HepG2 (cell line): Measurements from ENCODE around the gene CHCHD6. TPM values are rescaled to one million over a fixed set of nuclear protein-coding genes. Genes with fewer than 3 reads are reported as not detected.

Experiments used
- ATAC-seq: fragments of 200-7000 bp; cut with Tn5 transposase; 3 replicates; pipeline ENCODE4 v1.9.1; 2020; ENCODE audit warnings: mild to moderate bottlenecking, moderate library complexity
- BruUV-seq: library from RNA; stranded (reverse); fragments of 400-500 nt; replicated peaks from 2 replicates; lab custom pipeline; 2021; lab: Mats Ljungman, UMichigan
- CTCF ChIA-PET: fragments of 300-600 bp; formaldehyde crosslinking; extraction: SDS; loops from one replicate; lab custom pipeline; 2021; ENCODE audit warnings: low total read pairs, inconsistent platforms, low intra/inter-chr PET ratio; lab: Yijun Ruan, JAX
- POLR2A ChIA-PET: fragments of 350-600 bp; sonication (Branson Sonifier 250); formaldehyde crosslinking; loops from one replicate; lab custom pipeline; 2020; ENCODE audit warnings: antibody characterized with exemption, inconsistent platforms; lab: Yijun Ruan, JAX
- DNase-seq: peaks from one replicate; pipeline ENCODE4 v3.0.0-alpha.2; 2015; ENCODE audit warnings: low spot score
- FAIRE-seq: peaks from 3 replicates; lab custom pipeline; 2011; peaks lifted over from hg19 to GRCh38; lab: Jason Lieb, UNC
- H2AFZ ChIP-seq: one replicate; pipeline ENCODE4 v1.6.1; 2011; ENCODE audit warnings: low read length, inconsistent platforms
- H3K27ac ChIP-seq: fragments of 300-600 bp; 3 replicates; pipeline ENCODE4 v1.8.0; 2011; ENCODE audit warnings: mixed run types, mild to moderate bottlenecking, mixed read lengths, low read length, inconsistent platforms; ENCODE audit not compliant: insufficient read depth; ENCODE audit errors: extremely low read length
- H3K27me3 ChIP-seq, 2 experiments: fragments of 200-600 bp in 1 of 2; 2 replicates in 1 of 2; 3 replicates in 1 of 2; pipeline versions ENCODE4 v1.6.0 to v1.8.0; 2011; ENCODE audit warnings: low read length in 2 of 2, mild to moderate bottlenecking in 2 of 2, moderate library complexity in 2 of 2, inconsistent platforms in 1 of 2; ENCODE audit not compliant: insufficient read depth in 2 of 2, control insufficient read depth in 1 of 2
- H3K36me3 ChIP-seq, 2 experiments: fragments of 200-600 bp in 1 of 2; replicated peaks in 1 of 2; 2 replicates in 1 of 2; 3 replicates in 1 of 2; pipeline versions ENCODE4 v1.5.1 to v1.8.0; 2011; ENCODE audit warnings: low read length in 2 of 2, inconsistent platforms in 1 of 2; ENCODE audit not compliant: insufficient read depth in 2 of 2, control insufficient read depth in 1 of 2
- H3K4me1 ChIP-seq: 2 replicates; pipeline ENCODE4 v1.5.1; 2012; ENCODE audit warnings: low read length, inconsistent platforms; ENCODE audit not compliant: insufficient read depth
- H3K4me2 ChIP-seq: 2 replicates; pipeline ENCODE4 v1.6.0; 2011; ENCODE audit warnings: low read depth, low read length, inconsistent platforms
- H3K4me3 ChIP-seq, 3 experiments: fragments of 200-600 bp in 1 of 3; sonication (generic), shearing (Covaris generic) in 1 of 3; replicated peaks in 1 of 3; 2 replicates each; pipeline ENCODE4 v1.5.1; 2011 to 2016; ENCODE audit warnings: low read length in 3 of 3, inconsistent platforms in 2 of 3, low read depth in 2 of 3, mild to moderate bottlenecking in 2 of 3, control low read depth in 1 of 3, mixed read lengths in 1 of 3; ENCODE audit not compliant: insufficient read depth in 1 of 3
- H3K79me2 ChIP-seq: one replicate; pipeline ENCODE4 v1.6.1; 2011; ENCODE audit warnings: low read length, inconsistent platforms; ENCODE audit not compliant: insufficient read depth
- H3K9ac ChIP-seq: 2 replicates; pipeline ENCODE4 v1.6.0; 2011; ENCODE audit warnings: mild to moderate bottlenecking, low read depth, low read length, inconsistent platforms; ENCODE audit not compliant: insufficient read depth
- H3K9me3 ChIP-seq: 2 replicates; pipeline ENCODE4 v1.5.1; 2012; ENCODE audit warnings: mild to moderate bottlenecking, low read length
- H4K20me1 ChIP-seq: 2 replicates; pipeline ENCODE4 v1.6.0; 2011; ENCODE audit warnings: inconsistent platforms, mild to moderate bottlenecking, low read length, moderate library complexity; ENCODE audit not compliant: insufficient read depth
- CREBL2 ChIP-seq: sonication (generic); formaldehyde crosslinking; IDR thresholded peaks from 2 replicates; pipeline ENCODE4 v1.8.1; 2023; ENCODE audit warnings: missing genetic modification reagents, mild to moderate bottlenecking, borderline replicate concordance
- DNMT1 ChIP-seq: sonication (generic); formaldehyde crosslinking; IDR thresholded peaks from 2 replicates; pipeline ENCODE4 v1.5.1; 2020; ENCODE audit warnings: mild to moderate bottlenecking, missing genetic modification reagents
- GATA4 ChIP-seq: sonication (generic); IDR thresholded peaks from 2 replicates; pipeline ENCODE4 v1.6.1; 2016; ENCODE audit warnings: antibody characterized with exemption, low read depth, borderline replicate concordance
- RFX1 ChIP-seq: fragments of 450-650 bp; IDR thresholded peaks from 2 replicates; pipeline ENCODE4 v1.6.1; 2017
- SRSF4 ChIP-seq: fragments of 200-400 bp; formaldehyde crosslinking; IDR thresholded peaks from one replicate; pipeline ENCODE4 v1.6.1; 2018; ENCODE audit warnings: mild to moderate bottlenecking, low read depth, low read length, moderate library complexity; ENCODE audit not compliant: poor library complexity, severe bottlenecking
- ZNF256 ChIP-seq: sonication (generic); formaldehyde crosslinking; conservative IDR thresholded peaks from 2 replicates; pipeline ENCODE4 v1.4.0; 2020; ENCODE audit warnings: missing genetic modification reagents
- ZNF275 ChIP-seq: sonication (generic); formaldehyde crosslinking; IDR thresholded peaks from 2 replicates; pipeline ENCODE4 v1.8.0; 2022; ENCODE audit warnings: missing genetic modification reagents, mild to moderate bottlenecking, inconsistent platforms, borderline replicate concordance
- ZNF317 ChIP-seq: sonication (generic); formaldehyde crosslinking; IDR thresholded peaks from 2 replicates; pipeline ENCODE4 v1.5.0; 2020; ENCODE audit warnings: mild to moderate bottlenecking, missing genetic modification reagents
- ZNF691 ChIP-seq: sonication (generic); formaldehyde crosslinking; IDR thresholded peaks from 2 replicates; pipeline ENCODE4 v1.4.0; 2020; ENCODE audit warnings: missing genetic modification reagents, low read depth, mild to moderate bottlenecking, borderline replicate concordance
- ZNF713 ChIP-seq: sonication (generic); formaldehyde crosslinking; IDR thresholded peaks from 2 replicates; pipeline ENCODE4 v1.4.0; 2020; ENCODE audit warnings: mild to moderate bottlenecking, missing genetic modification reagents
- WGBS: methylation state at CpG from one replicate; pipeline ENCODE4 v1.1.6; 2017; ENCODE audit warnings: low lambda C conversion rate; 5-methylcytosine and 5-hydroxymethylcytosine counted together
- in situ Hi-C: cut with HindIII; loops from 2 replicates; pipeline ENCODE4 v1.10.0; 2017; ENCODE audit warnings: low pct_unique_long_range_greater_than_20kb; ENCODE audit not compliant: extremely low pct_ligation_motif_present
- intact Hi-C: fragments of 100-400 bp; cut with micrococcal nuclease; formaldehyde crosslinking; loops from one replicate; pipeline ENCODE4 v1.10.0; 2022; ENCODE audit not compliant: unreplicated experiment
- polyA plus RNA-seq, 8 experiments: library from polyadenylated mRNA; depleted of rRNA in 3 of 8; stranded (reverse) in 7 of 8; unstranded in 1 of 8; fragments of >200 nt; fragmentation: Illumina TruSeq in 4 of 8; extraction: Trizol in 4 of 8; gene quantifications; 2 replicates each; pipeline versions ENCODE4 v1.2.1 to v1.2.3, GENCODE V29; 2011 to 2016; ENCODE audit warnings: low read depth in 4 of 8, missing spikeins in 1 of 8, mixed read lengths in 1 of 8; ENCODE audit not compliant: insufficient read depth in 1 of 8
- total RNA-seq, 5 experiments: library from RNA; depleted of rRNA; stranded (reverse); fragments of >200 nt; fragmentation: Illumina TruSeq; extraction: Trizol; gene quantifications; 2 replicates each; pipeline ENCODE4 v1.2.3, GENCODE V29; 2016; ENCODE audit warnings: low read depth in 1 of 5
- TF ChIP-seq, protein P1 (sequence below): IDR thresholded peaks from 2 replicates; pipeline ENCODE4 v1.4.0; 2020; ENCODE audit warnings: mild to moderate bottlenecking, missing genetic modification reagents
- TF ChIP-seq, protein P2 (sequence below): sonication (generic); formaldehyde crosslinking; IDR thresholded peaks from 2 replicates; pipeline ENCODE4 v1.5.0; 2020; ENCODE audit warnings: missing genetic modification reagents
- TF ChIP-seq, protein P3 (sequence below): sonication (generic); formaldehyde crosslinking; IDR thresholded peaks from 2 replicates; pipeline ENCODE4 v1.4.0; 2020; ENCODE audit warnings: missing genetic modification reagents
- TF ChIP-seq, protein P4 (sequence below): sonication (generic); formaldehyde crosslinking; IDR thresholded peaks from 2 replicates; pipeline ENCODE4 v1.5.1; 2020; ENCODE audit warnings: missing genetic modification reagents, mild to moderate bottlenecking, borderline replicate concordance

Gene CHCHD6
- total and polyA plus RNA-seq, 2 of the 13 experiments (the other 11 are each of a cell fraction or from before 2014, with no cell fraction given): 20.3 to 20.8 TPM

DNA sequence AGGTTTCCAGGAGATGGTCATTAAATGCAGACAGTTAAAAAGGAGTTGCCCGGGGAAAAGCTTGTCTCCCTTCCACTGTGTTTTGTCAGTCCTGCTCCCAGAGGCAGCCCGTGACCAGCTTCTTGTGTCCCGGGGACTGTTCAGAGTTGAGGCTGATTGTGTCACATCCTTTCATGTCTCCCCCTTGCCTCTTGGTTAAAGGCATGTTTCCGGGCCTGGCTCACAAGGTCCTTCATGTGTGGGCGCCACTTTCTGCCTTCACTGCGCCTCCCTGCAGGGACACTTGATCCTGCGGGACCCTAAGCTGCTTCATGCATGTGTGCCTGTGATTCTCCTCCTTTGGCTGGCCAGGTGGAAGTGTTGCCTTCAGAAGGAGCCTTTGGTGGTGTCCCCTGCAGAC lies 9.2 kb downstream of the CHCHD6 start:
- WGBS: 96% methylated on average over 7 of the region's 7 CpGs
- Histone ChIP-seq H3K4me3 (no peak overlapping the region), H3K36me3 (peaks cover 0 to under 1% of the 10 kb centered on the region in 2 experiments; a peak in 1 of 5 replicates), H3K79me2 (peaks cover 11% of the 10 kb centered on the region), H3K27ac (no peak overlapping the region), H2AFZ (no peak overlapping the region), H3K4me1 (peaks cover 9% of the 10 kb centered on the region), H3K9me3 (no peaks in the 10 kb centered on the region), H3K9ac (no peak overlapping the region), H4K20me1 (no peaks in the 10 kb centered on the region; the same call in 1 of the 2 replicates), H3K27me3 (no peaks in the 10 kb centered on the region), H3K4me2 (no peak overlapping the region)
- BruUV-seq: no TSS peak
- CTCF ChIA-PET: no interaction called here
- DNase-seq (no peak), FAIRE-seq (no peak), ATAC-seq (no peak)
- in situ Hi-C loops (no loop called here), intact Hi-C loops (no loop called here)
- POLR2A ChIA-PET: no interaction called here
- no peak for TF ChIP-seq ZNF275
- TF ChIP-seq, protein P1, sequence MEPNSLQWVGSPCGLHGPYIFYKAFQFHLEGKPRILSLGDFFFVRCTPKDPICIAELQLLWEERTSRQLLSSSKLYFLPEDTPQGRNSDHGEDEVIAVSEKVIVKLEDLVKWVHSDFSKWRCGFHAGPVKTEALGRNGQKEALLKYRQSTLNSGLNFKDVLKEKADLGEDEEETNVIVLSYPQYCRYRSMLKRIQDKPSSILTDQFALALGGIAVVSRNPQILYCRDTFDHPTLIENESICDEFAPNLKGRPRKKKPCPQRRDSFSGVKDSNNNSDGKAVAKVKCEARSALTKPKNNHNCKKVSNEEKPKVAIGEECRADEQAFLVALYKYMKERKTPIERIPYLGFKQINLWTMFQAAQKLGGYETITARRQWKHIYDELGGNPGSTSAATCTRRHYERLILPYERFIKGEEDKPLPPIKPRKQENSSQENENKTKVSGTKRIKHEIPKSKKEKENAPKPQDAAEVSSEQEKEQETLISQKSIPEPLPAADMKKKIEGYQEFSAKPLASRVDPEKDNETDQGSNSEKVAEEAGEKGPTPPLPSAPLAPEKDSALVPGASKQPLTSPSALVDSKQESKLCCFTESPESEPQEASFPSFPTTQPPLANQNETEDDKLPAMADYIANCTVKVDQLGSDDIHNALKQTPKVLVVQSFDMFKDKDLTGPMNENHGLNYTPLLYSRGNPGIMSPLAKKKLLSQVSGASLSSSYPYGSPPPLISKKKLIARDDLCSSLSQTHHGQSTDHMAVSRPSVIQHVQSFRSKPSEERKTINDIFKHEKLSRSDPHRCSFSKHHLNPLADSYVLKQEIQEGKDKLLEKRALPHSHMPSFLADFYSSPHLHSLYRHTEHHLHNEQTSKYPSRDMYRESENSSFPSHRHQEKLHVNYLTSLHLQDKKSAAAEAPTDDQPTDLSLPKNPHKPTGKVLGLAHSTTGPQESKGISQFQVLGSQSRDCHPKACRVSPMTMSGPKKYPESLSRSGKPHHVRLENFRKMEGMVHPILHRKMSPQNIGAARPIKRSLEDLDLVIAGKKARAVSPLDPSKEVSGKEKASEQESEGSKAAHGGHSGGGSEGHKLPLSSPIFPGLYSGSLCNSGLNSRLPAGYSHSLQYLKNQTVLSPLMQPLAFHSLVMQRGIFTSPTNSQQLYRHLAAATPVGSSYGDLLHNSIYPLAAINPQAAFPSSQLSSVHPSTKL: no peak
- TF ChIP-seq DNMT1 (CRISPR knock-in tag): no peak
- TF ChIP-seq, protein P2, sequence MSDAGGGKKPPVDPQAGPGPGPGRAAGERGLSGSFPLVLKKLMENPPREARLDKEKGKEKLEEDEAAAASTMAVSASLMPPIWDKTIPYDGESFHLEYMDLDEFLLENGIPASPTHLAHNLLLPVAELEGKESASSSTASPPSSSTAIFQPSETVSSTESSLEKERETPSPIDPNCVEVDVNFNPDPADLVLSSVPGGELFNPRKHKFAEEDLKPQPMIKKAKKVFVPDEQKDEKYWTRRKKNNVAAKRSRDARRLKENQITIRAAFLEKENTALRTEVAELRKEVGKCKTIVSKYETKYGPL: no peak
- TF ChIP-seq, protein P3, sequence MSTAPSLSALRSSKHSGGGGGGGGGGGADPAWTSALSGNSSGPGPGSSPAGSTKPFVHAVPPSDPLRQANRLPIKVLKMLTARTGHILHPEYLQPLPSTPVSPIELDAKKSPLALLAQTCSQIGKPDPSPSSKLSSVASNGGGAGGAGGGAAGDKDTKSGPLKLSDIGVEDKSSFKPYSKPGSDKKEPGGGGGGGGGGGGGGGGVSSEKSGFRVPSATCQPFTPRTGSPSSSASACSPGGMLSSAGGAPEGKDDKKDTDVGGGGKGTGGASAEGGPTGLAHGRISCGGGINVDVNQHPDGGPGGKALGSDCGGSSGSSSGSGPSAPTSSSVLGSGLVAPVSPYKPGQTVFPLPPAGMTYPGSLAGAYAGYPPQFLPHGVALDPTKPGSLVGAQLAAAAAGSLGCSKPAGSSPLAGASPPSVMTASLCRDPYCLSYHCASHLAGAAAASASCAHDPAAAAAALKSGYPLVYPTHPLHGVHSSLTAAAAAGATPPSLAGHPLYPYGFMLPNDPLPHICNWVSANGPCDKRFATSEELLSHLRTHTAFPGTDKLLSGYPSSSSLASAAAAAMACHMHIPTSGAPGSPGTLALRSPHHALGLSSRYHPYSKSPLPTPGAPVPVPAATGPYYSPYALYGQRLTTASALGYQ (CRISPR knock-in tag): no peak
- no peak for TF ChIP-seq SRSF4
- TF ChIP-seq, protein P4, sequence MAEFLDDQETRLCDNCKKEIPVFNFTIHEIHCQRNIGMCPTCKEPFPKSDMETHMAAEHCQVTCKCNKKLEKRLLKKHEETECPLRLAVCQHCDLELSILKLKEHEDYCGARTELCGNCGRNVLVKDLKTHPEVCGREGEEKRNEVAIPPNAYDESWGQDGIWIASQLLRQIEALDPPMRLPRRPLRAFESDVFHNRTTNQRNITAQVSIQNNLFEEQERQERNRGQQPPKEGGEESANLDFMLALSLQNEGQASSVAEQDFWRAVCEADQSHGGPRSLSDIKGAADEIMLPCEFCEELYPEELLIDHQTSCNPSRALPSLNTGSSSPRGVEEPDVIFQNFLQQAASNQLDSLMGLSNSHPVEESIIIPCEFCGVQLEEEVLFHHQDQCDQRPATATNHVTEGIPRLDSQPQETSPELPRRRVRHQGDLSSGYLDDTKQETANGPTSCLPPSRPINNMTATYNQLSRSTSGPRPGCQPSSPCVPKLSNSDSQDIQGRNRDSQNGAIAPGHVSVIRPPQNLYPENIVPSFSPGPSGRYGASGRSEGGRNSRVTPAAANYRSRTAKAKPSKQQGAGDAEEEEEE (CRISPR knock-in tag): no peak
- no peak for TF ChIP-seq GATA4
- no peak for TF ChIP-seq ZNF691 (CRISPR knock-in tag)
- no peak for TF ChIP-seq ZNF256
- TF ChIP-seq ZNF713: no peak
- no peak for TF ChIP-seq CREBL2 (CRISPR knock-in tag)
- TF ChIP-seq RFX1: no peak
- TF ChIP-seq ZNF317: no peak
